HG03342 (cell line): ENCODE measurements around the gene NEUROD1.
"Not testable (repeated sequence)": the region's sequence is repeated elsewhere in the genome, so short reads cannot be mapped to it uniquely, and the experiment has no call there.

Experiments used
- ATAC-seq: cut with Tn5 transposase; IDR thresholded peaks from one replicate; pipeline ENCODE4 v1.9.1; 2021; ENCODE audit warnings: mild to moderate bottlenecking, moderate library complexity; ENCODE audit not compliant: unreplicated experiment

NEUROD1 gene

DNA sequence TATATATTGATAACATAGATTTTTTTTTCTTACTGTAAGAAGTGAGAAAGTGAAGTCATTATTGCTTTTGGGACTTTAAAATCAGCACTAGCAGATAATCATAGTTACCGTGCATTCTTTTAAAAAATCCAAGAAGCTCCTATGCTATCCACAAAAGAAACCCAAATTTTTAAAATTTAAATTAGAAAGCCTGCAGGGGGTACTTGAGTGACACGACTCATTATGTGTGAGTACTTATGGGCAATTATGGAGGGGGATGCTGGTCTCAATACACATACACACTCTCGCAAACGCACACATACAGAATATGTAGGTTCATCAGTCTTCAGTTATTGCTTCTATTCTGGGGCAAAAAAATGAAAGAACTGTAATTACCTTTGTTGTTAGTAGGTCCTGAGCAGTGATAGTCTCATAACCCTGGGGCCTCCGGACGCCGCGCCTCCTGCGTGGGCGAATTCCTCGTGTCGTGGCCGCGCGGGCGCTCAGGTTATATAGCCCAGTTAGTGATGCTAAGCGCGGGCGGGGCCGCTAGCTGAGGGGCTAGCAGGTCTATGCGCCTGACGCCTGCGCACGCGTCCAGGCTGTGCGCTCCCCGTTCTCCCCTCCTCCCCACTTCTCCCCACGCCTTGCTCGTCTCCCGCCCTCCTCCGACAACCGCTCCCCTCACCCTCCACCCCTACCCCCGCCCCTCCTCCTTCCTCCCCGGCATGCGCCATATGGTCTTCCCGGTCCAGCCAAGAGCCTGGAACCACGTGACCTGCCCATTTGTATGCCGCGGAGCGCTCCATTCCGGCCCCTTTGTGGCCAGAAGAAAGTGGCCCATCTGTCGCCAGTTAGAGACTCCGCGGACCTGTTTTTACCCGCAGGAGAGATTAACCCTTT is at the start of gene NEUROD1:
TSS of gene NEUROD1 (minus strand) at position 463 of the 882 bp plus-strand sequence. CDS start 1,657 bp downstream, outside the sequence.
- ATAC-seq: no peak

DNA sequence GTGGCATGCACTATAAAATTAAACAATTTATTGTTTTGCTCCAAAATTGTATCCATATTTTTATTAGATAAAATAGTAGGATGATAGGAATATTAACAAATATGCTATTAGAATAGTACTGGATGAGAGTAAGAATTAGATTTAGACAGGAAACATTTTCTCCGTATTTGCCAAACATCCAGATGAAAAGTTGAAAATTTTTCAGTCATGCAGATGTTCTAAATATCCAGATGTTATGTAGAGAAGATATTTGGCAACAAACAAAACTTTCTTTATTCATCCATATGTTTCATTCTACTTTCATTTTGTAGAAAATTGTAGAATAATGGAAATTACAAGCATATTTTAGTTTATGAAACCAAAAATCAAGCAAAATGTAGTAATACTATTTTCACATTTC is 45.2 kb upstream of the NEUROD1 start:
- no peak for ATAC-seq

DNA sequence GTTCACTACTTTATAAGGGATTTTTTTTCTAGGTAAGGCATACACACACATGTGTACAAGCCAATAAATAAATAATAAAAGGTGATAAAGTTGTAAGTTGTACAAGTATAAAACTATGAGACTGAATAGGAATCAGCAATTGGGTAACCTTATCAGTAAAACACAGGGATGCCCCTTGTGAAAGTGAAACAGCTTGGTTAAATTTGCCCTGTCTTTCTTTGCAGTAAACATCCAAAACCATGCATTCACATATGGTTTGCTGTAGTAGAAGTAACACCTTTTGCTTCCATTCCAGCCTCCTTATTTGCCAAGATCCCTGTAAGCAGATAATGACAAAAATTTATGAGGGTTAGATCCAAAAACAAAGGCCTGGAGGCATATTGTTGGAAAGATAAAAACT is 44.3 kb upstream of the NEUROD1 start:
- no peak for ATAC-seq

DNA sequence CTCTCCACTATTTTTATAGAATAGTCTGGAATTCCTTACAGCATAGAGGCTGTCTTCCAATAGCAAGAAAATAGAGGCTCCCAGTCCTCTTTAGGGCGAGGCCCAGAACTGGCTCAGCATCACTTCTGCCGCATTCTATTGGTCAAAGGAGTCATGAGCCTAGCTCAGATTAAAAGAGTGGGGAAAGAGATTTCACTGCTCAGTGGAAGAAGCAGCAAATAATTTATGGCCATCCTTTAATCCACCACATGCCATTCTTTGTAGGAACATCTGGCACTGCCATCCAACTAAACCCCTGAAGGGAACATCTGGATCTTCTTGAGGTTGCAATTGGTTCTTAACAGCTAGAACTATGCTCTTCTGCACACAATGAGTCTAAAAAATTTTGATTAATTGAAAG is 43.4 kb upstream of the NEUROD1 start:
- ATAC-seq: no peak

DNA sequence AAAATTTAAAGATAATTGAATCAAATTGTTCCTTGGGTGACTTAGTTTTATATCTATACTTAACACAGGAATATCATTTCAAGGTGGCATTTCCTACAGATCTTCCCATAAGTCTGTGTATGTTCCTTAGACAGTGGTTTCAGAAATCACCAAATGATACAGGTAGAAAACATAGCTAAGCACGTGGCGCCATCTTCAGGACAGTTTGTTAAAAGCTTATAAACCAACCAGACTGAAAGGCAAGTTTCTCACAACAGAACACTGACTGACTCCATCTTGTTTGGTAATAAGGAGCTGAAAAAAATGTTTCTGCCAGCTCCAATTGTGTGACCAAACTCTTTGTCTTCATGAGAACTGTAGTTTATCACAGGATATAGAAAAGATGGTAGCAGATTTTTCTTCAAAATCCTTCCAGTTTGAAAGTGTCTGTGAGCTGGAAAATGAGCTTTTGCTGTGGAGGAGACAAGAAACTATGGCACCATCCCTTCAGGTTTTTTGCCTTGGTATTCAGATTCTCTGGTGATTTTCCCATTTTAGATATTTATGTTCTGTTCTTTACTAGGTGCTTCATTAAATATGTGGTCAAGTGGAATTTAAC is 34.8 kb upstream of the NEUROD1 start:
- ATAC-seq: peak; percentile 95

DNA sequence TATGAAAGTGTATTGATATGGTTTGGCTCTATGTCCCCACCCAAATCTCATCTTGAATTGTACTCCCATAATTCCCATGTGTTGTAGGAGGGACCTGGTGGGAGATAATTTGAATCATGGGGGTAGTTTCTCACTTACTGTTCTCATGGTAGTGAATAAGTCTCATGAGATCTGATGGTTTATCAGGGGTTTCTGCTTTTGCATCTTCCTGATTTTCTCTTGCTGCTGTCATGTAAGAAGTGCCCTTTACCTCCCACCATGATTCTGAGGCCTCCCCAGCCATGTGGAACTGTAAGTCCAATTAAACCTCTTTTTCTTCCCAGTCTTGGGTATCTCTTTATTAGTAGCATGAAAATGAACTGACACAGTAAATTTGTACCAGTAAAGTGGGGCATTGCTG is 30.7 kb upstream of the NEUROD1 start:
- not testable (repeated sequence) for ATAC-seq

DNA sequence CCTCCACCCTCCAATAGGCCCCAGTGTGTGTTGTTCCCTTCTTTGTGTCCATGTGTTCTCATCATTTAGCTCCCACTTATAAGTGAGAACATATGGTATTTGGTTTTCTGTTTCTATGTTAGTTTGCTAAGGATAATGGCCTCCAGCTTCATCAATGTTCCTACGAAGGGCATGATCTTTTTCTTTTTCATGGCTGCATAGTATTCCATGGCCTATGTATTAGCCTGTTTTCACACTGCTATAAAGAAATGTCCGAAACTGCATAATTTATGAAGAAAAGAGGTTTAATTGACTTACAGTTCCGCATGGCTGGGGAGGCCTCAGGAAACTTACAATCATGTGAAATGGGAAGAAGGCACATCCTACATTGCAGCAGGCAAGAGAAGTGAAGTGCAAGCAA is 22.2 kb upstream of the NEUROD1 start:
- ATAC-seq: not testable (repeated sequence)

DNA sequence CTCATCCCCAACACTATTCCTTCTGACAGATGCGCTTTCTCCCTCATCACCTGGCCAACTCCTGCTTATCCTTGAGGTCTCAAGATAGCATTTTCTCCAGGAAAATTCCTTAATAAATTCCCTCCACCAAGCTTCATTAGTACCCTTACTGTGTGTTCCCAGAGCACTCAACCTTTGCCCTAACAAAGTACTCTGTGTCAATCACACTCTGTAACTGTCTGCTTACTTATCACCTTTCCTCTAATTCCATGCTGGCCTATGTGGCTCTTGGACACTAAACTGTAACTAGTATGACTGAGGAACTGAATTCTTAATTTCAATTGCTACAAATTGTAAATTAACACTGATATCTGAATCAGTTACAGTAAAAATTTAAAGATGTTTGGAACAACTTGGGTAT is 17.9 kb upstream of the NEUROD1 start:
- ATAC-seq: no peak

DNA sequence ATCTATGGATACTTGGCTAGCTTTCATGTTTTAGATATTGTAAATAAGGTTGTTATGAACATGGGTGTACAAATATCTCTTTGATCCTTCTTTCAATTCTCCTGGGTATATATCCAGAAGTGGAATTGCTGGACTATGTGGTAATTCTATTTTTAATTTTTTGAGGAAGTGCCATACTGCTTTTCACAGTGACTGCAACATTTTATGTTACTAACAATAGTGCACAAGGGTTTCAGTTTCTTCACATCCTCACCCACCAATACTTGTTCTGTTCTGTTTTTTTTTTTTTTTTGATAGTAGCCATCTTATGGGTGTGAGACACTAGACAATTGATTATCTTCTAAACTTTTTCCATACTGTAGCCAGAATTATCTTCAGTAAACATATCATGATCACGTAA is 17.3 kb upstream of the NEUROD1 start:
- no peak for ATAC-seq

DNA sequence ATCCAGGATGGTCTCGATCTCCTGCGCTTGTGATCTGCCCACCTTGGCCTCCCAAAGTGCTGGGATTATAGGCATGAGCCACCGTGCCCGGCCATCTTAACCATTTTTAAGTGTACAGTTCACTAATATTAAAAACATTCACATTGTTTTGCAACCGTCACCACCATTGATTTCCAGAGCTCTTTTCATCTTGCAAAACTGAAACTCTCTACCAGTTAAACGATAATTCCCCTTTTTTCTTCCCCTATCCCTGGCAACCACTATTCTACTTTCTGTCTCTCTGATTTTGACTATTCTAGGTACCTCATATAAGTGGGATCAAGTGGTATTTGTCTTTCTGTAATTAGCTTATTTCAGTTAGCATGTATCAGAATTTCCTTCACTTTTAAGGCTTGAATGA is 16.8 kb upstream of the NEUROD1 start:
- no peak for ATAC-seq

DNA sequence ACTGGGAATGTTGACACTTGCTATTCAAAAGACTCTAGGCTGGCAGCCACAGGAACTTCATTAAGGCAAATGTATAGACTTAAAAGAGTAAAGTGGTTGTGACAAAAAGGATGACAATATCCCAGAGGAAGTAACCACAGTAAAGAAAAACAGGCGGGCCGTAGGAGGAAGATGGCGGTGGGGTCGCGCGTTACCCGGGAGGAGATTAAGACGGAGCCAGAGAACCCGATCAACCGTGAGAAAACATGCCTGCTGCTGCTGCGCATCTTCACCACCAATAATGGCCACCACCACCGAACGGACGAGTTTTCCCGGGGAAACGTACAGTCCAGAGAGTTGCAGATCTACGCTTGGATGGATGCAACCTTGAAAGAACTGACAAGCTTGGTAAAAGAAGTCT is 14.0 kb upstream of the NEUROD1 start:
- no peak for ATAC-seq

DNA sequence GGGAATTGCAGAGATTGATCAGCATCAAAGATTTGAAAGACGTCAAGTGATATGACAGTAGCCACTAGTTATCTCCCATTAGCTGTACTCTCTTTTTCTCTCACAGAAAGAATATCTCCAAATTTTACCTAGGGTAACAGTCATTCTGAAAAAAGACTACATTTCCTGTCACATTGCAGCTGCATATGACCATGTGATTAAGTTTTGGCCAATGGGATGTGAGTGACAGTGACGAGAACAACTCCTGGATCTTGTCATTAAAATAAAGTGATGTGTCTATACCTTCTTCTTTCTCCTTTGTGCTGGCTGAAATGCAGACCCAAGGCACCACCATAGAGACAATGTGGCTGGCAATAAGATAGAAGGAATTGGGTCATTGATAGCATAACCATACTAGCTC is 10.5 kb upstream of the NEUROD1 start:
- ATAC-seq: no peak

DNA sequence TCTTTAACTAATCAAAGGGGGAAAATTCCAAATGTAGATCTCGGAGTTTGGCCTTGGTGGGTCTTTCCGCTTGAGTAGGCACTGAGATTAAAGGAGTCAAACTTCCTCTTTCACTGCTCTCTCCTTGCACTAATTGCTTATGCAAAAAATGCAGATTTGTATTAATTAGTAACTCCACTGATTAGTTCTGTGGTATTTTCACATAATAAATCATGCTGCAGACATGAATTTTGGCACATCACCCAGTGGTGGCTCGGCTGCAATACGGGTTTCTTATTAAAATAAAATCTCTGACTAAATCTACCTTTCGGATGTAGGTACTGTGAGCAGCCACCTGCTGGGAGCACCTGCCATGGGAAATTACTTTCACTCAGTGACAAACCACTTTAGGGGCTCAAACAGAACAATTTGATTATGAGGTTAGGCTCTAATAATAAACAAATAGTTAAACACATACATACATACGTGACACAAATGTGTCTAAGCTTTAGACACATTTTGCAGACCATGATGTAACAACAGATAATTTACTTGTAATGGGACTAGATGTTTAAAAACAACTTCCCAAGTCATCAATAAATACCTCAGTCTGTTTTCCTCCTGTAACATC is 6.4 kb upstream of the NEUROD1 start:
- ATAC-seq: no peak

DNA sequence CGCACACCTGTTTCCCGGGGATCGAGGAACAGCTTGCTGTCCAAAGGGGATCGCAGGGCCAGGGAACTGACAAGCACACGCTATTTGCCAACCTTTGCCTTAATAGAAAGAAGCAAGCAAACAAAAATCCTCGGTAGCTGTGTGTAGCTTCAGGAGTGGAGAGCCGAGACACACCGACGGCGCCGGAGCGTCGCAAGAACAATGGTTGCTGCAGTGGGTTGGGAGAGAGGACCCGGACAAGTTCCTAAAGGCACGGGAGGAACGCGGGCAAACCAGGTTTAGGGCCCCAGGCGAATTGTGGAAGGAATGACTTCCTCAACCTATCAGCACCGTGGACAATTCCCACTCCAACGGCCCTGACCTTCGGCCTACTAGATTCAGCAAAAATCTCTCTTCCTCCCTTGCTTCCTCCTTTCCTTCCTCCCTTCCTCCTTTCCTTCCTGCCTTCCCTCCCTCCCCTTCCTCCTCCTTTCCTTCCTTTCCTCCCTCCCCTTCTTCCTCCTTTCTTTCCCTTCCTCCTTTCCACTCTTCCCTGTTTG is 4.9 kb upstream of the NEUROD1 start:
- ATAC-seq: no peak

DNA sequence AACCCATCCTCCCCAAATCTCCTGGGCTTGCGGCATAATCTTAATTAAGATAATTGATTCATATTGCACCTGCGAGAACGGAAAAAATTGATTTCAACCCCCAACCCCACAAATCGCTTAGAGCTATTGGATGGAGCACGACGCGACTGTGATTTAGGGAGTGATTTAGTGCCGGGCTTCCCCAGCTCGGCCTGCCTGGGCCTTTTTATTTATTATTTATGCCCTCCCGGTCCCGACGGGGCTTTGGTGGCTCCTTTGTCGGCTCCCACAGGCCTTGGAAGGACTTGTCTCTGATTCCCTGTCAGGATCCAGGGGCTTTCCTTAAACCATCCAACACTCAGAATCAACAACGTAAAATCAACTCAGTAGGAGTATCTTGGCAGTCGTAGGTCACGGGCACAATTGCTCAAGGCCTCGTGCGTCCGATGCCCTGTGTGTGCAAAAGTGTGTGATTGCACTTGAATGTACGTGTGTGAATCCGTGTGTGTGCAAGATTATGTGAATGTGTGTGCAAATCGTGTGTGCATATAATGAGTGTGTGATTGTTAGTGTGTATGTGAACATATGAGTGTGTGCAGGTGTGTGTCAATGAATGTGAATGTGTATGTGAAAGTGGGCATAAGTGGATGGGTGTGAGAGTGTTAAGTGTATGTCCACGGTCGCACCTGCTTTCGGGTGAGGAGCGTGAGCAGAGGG is 4.3 kb upstream of the NEUROD1 start:
- ATAC-seq: no peak

DNA sequence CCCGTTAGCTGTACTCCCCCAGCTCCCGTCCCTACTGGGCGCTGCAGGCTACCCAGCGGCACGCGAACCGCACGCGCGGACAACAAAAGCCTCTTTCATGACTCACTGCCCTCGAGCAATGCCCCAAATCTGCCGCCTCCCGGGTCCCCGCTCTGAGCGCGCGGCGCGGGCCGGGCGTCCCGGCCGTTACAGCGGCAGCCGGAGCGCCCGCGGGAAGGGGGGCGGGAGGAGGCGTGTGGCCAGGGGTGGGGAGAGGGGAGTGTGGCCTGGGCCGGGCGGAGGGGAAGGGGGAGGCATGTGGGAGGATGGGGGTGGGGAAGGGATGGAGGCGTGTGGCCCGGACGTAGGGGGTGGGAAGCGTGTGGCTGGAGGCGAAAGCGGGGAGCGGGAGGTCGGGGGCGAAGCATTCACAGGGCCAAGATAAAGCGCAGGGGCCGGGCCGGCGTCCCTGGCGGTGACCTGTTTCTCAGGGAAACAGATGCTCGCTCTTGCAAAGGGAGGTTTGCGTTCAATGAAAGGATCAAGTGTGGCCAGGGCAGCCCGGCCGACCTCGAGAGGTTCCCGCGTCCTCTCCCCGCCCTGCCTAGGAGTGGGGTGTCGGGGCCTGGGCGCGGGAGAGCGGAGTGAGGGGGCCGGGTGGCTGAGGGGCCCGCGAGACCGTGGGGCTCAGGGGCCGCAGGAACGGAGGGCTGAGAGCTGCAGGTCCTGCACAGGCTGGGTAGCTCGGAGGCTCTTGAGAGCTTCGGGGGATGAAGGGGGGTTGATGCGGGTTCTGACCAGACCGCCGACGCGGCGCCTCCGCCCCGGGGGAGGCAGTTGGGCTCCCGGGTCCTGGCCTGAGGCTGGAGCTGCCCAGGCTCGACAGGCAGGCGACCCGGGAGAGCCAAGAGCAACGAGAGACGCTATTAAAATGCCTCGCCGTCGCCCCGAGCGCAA is 3.5 kb upstream of the NEUROD1 start:
- ATAC-seq: no peak

DNA sequence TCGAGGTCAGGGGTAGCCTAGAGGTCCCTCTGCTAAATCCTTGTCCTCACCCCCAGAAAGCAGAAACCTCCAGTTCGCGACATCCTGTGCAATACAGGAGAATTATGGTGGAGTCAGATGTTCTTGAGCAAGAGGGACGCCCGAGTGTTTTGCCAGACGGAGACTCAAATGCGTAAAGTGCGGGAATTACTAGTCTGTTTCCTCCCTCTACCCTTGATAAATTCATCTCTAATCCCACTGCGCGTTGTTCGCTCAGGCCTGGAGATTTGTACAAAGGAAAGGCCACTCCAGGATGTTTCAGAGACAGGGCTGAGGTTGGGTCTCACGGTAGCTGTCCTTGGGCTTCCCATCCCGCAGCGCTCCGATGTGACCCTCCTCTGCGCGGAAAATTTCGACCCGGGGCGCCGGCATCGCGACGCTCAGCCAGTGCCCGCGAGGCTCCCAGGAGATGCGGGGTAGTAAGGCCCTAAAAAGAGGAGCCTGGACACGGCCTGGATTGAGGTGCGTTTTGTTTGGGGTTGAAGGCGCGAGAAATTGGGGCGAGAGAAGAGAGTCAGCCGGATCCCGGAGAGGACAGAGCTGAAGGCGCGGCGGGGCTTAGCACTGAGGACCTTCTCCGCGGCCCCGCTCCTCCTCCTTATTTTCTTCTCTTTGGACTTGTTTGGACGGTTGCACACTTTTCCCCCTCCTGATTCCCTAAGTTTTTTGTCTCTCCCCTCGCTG is 2.6 kb upstream of the NEUROD1 start:
- ATAC-seq: no peak

DNA sequence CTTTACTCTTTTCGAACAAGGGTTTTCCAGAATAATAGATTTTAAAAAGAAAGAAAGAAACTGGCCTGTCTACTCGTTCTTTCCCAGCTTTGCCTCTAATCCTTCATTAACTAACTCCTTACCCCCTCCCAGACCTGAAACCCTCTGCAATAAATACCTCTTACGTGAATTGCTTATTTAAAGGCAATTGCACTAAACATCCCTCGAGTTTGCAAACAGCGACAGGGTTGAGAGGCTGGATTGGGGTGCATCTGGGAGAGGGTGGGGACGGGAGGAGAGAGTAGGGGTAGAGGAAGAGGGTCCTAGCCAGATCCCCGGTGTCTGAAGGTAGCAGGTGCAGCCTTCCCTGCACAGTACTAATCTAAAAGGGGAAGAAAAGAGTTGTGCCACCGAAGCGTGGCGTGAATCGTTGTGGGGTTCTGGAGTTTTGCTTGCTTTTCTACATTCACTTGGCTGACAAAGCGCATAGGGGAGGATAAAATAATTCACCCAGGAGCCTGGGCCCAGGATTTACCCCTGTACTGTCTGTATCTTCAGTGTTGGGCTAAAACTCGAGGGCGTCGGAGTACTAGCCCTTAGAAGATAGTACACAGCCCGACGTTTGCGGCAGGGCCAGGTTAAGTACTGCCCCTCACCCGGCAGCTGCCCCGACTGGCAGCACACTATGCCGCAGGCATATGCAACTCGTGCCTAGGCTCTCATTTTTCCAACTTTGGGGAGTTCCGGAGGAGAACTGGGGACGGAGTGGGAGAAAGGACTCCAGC is 1.9 kb upstream of the NEUROD1 start:
- no peak for ATAC-seq
